Activated CD4-positive, alpha-beta T cell treated with anti-CD3 and anti-CD28 coated beads, Interleukin-10, Interleukin-2, amounts not matched to agents 100 ng/mL and 50 ng/mL, durations not matched to agents 16 hours and 8 hours (primary cell): ENCODE measurements around the gene IPO11.
"Not testable (repeated sequence)": the region's sequence is repeated elsewhere in the genome, so short reads cannot be mapped to it uniquely, and the experiment has no call there.

Source experiments
- DNase-seq: peaks from one replicate; pipeline ENCODE4 v3.0.0-alpha.2; 2020

The IPO11 gene

GRCh38 chr5:62520812-62521211 lies 108.2 kb downstream of the IPO11 start:
- not testable (repeated sequence) for DNase-seq

DNA sequence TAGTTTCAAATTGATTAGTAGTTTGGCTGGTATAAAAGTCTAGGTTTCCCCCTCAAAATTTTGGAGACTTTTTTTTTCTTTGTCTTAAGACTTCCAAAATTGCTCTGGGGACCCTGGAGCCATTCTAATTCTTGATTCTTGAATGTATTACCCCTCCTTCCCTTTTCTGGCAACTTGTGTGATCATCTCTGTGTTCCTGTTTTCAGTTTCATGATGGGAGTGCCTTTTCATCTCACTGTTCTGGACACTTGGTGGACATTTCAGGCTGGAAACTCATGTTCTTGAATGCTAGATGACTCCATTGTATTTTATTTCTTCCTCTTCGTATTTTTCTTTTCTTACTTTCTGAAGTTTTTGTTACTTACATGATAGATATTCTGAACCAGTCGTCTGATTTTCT lies 108.8 kb downstream of the IPO11 start:
- no peak for DNase-seq

DNA sequence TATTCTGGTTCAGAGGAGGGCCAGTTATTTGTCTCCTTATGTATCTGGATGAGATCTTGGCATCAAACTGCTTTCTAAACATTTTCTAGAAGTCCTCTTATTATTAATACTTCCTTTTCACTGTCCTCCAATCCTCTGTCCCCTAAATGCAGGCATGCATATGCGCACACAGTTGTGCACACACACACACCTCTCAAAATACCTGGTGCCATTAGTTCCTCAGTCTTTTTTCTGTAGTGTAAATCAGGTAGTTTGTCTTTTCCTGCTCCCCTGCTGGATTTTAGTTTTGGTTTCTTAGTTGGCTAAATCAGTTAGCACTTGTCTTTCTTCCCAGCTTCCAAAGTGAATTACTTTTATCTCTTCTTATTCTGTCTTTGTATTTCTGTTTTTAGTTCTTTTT lies 110.2 kb downstream of the IPO11 start:
- no peak for DNase-seq

DNA sequence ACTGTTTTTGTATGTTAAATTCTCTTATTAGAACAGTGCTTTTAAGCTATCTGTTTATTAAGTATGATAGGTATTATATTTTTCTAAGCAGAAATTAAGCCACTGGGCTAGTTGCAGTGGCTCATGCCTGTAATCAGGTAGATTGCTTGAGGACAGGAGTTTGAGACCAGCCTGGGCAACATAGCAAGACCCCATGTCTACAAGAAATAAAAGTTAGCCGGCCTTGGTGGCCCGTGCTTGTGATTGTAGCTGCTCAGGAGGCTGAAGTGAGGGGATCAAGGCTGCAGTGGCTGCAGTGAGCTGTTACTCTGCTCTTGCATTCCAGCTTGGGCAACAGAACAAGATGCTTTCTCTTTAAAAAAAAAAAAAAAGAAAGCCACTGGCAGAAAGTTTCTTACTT lies 121.0 kb downstream of the IPO11 start:
- DNase-seq = no peak

- DNase-seq = no peak
Observed at GRCh38 chr5:62534461-62535236, 122.1 kb downstream of the IPO11 start.

DNA sequence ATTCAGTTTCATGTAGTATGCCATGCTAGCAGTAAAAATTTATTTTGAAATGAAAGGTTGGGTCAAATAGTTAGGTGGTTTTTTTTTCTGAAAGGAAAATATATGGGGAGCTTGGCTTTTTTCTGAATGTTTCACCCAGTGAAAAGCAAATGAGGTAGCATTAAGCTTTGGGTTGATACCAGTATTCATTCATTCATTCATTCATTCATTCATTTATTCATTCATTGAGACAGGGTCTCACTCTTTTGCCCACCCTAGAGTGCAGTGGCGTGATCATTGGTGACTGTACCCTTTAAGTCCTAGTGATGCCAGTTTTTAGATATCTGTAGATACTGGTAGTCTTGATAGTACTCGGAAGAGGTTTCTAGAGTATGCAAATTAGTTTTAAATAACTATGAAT lies 123.7 kb downstream of the IPO11 start:
- no peak for DNase-seq

DNA sequence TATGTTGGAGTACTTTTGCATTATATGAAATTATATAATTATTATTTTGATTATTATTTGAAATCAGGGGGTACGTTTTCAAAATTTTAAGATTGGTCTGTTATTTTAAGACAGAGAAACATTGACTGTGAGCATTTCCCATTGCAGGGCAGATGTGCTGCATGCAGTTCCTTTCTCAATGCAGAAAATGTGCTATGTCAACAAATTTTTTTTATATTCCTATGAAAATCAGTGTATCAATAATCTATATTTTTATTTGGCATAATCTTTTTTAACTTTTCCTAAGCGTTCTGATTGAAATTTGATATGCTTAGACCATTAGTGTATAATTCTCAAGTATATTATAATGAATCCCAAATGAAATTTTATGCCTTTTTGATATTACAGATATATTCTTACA lies 124.2 kb downstream of the IPO11 start:
- no peak for DNase-seq

DNA sequence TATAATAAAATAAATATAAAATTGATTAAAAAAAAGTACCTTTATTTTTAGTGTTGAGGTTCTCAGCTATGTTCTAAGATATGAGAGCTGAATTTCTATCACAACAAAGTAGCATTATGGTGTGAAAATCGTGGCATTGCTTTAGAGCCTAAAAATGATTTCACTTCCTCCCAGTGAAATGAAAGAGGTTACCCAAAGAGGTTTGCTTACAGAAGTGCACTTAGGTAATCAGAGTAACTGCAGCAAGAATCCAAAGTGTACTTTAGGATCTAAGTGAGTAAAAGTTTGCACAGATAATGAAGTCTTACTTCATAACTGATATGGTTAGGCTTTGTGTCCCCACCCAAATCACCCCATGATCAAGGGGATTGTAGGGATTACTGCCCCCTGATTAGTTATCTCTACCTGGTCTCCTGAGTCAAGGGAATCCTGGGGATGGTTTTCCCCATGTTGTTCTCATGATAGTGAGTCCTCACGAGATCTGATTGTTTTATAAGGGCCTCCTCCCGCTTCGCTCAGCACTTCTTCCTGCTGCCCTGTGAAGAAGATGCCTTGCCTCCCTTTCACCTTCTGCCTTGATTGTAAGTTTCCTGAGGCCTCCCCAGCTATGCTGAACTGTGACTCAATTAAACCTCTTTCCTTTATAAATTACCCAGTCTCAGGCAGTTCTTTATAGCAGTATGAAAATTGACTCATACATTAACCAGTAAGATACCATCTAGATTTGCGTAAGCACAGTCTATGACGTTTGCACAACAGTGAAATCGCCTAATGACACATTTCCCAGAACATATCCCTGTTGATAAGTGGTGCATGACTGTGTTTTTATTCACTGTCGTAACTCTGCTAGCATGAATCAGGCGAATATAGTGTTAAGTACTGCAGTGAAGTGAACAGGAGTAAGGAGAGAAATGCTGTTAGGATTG lies 125.7 kb downstream of the IPO11 start:
- DNase-seq = peak; percentile 62

GRCh38 chr5:62542720-62543119 lies 130.2 kb downstream of the IPO11 start:
- DNase-seq = no peak

- no peak for DNase-seq
Observed at GRCh38 chr5:62547945-62548630, 135.5 kb downstream of the IPO11 start.

GRCh38 chr5:62550103-62550502 lies 137.5 kb downstream of the IPO11 start:
- DNase-seq = no peak

DNA sequence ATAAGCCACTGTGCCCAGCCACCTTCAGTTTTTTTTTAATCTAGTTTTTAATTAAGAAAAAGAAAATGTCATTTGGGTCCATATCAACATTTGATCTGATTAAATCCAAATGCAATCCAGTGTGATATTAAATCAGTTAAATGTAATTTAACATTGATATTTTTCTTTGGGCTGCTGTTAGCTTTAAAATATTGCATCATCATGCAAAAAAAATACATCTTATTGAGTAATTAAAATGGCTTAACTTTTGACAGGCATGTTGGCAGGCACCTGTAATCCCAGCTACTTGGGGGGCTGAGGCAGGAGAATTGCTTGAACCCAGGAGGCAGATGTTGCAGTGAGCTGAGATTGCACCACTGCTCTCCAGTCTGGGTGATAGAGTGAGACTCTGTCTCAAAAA lies 143.4 kb downstream of the IPO11 start:
- DNase-seq = no peak

DNA sequence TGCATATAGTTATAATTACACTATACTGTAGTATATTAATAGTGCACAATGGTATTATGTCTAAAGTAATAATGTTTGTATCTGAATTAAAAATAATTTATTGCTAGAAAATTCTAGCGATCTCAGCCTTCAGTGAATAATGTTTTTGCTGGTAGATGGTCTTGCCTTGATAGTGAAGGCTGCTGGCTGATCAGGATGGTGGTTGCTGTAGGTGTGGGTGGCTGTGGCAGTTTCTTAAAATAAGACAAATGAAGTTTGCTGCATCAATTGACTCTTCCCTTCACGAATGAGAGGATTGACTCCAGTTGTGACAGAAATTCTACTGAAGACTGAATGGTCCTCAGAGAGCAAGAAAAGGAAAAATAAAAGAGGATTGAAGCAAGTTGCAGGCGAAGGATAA lies 146.4 kb downstream of the IPO11 start:
- no peak for DNase-seq

DNA sequence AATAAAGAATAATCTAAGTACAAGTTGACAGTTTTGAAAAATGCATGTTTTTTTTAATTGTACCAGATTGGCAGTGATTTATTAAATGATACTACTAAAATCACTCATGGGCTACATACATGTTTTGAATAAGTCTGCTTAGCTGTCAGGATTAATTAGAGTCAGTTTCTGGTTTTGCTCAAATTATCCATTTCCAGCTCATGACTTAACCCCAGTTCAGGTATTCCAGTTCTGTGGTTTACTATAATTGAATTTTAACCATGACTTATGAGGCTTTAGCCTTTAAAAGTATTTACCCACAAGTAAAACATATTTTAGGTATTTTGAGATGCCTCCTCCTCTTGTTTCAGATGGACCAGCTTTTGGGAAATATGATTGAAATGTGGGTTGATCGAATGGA lies 148.2 kb downstream of the IPO11 start:
- DNase-seq = no peak

- DNase-seq = no peak
Observed at GRCh38 chr5:62561896-62562295, 149.3 kb downstream of the IPO11 start.

DNA sequence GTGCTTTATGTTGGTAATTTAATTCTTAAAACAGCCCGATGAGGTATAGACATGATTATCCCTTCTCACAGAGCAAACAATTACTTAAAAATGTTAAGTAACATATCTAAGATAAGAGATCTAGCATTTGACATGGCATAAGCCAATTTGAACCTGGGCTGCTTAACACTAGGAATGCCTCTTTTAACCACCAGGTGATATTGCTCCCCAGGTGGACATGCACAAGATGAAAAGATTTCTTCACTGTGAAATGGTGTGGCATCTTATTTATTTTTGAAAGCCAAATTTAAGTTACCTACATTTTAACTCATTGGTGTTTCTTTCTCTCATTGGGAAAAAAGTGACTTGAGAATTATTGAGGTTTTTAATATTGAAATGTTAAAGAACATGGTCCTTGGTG lies 150.3 kb downstream of the IPO11 start:
- no peak for DNase-seq

DNA sequence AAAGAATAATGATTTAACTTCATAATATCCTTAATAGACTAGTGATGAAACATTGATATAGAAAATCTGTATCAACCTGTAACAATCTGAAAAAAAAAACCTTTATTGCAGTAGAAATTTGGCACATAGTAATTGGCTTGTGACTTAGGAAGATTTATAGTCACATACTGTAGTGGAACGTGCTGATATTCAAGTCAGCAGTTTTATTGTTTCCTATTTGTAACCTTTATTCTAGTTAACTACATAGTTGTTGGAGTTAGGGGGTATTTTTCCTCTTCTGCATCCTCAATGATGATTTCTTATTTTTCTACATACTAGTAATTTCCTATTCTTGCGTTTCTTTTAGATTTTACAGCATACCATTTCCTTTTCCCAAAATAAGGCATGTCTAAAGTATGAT lies 151.5 kb downstream of the IPO11 start:
- DNase-seq = no peak

DNA sequence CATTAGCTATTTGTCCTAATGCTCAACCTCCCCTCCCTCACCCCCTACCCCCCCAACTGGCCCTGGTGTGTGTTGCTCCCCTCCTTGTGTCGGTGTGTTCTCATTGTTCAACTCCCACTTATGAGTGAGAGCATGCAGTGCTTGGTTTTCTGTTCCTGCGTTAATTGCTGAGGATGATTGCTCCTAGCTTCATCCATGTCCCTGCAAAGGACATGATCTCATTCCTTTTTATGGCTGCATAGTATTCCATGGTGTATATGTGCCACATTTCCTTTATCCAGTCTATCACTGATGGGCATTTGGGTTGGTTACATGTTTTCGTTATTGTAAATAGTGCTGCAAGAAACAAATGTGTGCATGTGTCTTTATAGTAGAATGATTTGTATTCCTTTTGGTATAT lies 153.2 kb downstream of the IPO11 start:
- DNase-seq = not testable (repeated sequence)

DNA sequence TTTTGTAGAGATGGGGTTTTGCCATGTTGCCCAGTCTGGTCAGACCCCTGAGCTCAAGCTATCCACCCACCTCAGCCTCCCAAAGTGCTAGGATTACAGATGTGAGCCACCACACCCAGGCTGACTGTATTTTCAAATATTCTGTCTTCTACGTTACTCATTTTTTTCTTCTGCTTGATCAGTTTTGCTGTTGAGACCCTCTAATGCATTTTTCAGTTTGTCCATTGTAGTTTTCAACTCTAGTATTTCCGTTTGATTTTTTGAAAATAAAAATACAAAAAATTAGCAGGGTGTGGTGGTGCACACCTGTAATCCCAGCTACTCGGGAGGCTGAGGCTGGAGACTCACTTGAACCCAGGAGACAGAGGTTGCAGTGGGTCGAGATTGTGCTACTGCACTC lies 155.6 kb downstream of the IPO11 start:
- DNase-seq = no peak

DNA sequence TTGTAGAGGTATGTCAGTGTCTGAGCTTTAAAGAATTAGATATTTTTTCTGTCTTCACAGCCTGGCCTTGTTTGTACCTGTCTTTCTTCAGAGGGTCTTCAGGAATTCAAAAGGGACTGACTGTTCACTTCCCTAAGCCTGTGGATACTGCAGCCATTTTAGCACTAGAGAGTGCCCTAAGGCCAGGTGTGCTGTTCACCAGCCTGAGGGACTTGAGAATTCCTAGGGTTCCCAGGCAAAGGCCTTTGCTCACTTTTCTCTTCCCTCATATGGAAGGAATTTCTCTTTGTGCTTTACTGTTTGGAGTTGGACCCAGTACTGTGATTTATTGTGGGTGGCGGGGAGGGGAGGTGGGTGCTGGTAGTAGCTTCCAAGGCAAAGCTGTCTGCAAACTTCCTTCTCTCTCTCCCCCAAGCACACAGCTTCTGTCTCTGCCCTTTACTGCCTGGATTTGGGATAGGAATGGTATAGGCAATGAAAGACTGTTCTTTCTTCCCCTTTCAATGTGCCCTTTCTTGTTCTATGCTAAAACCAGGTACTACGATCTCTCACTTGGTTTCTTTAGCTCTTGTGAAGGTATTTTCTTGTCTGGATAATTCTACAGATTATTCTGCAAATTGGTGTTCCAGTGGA lies 156.4 kb downstream of the IPO11 start:
- DNase-seq = no peak

GRCh38 chr5:62569470-62569869 lies 156.9 kb downstream of the IPO11 start:
- DNase-seq = peak; percentile 73

- DNase-seq = no peak
Observed at GRCh38 chr5:62572918-62573514, 160.5 kb downstream of the IPO11 start.

- DNase-seq = peak; percentile 55
Observed at GRCh38 chr5:62574599-62574998, 162.0 kb downstream of the IPO11 start.
